HL-60 (cell line): Measurements from ENCODE around the gene SPRYD7.

Experiments used
- TF ChIP-seq, protein P1 (sequence below): IDR thresholded peaks from one replicate; pipeline ENCODE4 v1.5.1; 2011; ENCODE audit warnings: low read length, control low read depth, inconsistent platforms; ENCODE audit not compliant: insufficient read depth
- TF ChIP-seq, protein P2 (sequence below): IDR thresholded peaks from 2 replicates; pipeline ENCODE4 v1.6.1; 2012; ENCODE audit warnings: low read depth; ENCODE audit not compliant: insufficient replicate concordance

DNA sequence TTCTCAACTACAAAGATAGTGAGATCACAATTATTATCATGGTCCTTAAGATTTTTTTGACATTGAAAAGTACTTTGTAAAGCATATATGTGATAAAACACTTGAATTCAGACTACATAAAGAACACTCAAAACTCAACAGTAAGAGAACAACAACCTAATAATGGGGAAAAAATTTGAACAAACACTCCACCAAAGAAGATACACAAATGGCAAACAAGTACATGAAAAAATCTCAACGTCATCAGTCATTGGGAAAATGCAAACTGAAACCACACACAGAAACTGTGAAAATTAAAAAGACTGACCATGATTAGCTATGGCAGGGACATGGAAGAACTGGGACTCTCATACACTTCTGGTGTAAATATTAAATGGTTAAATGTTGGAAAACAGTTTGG, 70.9 kb downstream of the SPRYD7 start:
- TF ChIP-seq, protein P1, sequence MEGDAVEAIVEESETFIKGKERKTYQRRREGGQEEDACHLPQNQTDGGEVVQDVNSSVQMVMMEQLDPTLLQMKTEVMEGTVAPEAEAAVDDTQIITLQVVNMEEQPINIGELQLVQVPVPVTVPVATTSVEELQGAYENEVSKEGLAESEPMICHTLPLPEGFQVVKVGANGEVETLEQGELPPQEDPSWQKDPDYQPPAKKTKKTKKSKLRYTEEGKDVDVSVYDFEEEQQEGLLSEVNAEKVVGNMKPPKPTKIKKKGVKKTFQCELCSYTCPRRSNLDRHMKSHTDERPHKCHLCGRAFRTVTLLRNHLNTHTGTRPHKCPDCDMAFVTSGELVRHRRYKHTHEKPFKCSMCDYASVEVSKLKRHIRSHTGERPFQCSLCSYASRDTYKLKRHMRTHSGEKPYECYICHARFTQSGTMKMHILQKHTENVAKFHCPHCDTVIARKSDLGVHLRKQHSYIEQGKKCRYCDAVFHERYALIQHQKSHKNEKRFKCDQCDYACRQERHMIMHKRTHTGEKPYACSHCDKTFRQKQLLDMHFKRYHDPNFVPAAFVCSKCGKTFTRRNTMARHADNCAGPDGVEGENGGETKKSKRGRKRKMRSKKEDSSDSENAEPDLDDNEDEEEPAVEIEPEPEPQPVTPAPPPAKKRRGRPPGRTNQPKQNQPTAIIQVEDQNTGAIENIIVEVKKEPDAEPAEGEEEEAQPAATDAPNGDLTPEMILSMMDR = no peak
- TF ChIP-seq, protein P2, sequence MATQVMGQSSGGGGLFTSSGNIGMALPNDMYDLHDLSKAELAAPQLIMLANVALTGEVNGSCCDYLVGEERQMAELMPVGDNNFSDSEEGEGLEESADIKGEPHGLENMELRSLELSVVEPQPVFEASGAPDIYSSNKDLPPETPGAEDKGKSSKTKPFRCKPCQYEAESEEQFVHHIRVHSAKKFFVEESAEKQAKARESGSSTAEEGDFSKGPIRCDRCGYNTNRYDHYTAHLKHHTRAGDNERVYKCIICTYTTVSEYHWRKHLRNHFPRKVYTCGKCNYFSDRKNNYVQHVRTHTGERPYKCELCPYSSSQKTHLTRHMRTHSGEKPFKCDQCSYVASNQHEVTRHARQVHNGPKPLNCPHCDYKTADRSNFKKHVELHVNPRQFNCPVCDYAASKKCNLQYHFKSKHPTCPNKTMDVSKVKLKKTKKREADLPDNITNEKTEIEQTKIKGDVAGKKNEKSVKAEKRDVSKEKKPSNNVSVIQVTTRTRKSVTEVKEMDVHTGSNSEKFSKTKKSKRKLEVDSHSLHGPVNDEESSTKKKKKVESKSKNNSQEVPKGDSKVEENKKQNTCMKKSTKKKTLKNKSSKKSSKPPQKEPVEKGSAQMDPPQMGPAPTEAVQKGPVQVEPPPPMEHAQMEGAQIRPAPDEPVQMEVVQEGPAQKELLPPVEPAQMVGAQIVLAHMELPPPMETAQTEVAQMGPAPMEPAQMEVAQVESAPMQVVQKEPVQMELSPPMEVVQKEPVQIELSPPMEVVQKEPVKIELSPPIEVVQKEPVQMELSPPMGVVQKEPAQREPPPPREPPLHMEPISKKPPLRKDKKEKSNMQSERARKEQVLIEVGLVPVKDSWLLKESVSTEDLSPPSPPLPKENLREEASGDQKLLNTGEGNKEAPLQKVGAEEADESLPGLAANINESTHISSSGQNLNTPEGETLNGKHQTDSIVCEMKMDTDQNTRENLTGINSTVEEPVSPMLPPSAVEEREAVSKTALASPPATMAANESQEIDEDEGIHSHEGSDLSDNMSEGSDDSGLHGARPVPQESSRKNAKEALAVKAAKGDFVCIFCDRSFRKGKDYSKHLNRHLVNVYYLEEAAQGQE = no peak
